ACHN (cell line): ENCODE results near the gene HIP1.
"Not testable (repeated sequence)": the region's sequence is repeated elsewhere in the genome, so short reads cannot be mapped to it uniquely, and the experiment has no call there.

Experiments
- DNase-seq: peaks from one replicate; pipeline ENCODE4 v3.0.0-alpha.2; 2015
- in situ Hi-C: cut with HindIII; loops from 2 replicates; pipeline ENCODE4 v1.10.0; 2017; ENCODE audit warnings: low sequenced_read_pairs, low pct_ligation_motif_present, low pct_unique_long_range_greater_than_20kb

The HIP1 gene

DNA sequence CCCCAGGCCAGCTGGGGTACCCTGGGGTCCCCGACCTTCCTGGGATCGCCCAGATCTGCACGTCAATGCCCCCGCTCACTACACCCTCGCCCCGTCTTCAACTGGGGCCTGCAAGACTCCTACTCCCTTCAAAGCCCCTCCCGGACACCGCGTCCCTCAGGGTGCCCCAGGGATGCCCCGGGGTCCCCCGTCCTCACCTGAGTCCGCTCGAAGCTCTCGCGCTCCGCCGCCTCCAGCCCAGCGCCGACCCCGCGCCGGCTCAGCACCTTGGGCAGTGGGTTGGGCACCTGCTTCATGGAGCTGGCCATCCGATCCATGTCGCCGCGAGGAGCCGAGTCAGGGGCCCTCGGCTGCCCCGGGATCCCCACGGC, at the start of gene HIP1:
HIP1 (minus strand) TSS at position 338 of the 371 bp plus-strand sequence; CDS start at position 317, 21 bp downstream.
- no peak for DNase-seq
- in situ Hi-C loops, result no loop called here

DNA sequence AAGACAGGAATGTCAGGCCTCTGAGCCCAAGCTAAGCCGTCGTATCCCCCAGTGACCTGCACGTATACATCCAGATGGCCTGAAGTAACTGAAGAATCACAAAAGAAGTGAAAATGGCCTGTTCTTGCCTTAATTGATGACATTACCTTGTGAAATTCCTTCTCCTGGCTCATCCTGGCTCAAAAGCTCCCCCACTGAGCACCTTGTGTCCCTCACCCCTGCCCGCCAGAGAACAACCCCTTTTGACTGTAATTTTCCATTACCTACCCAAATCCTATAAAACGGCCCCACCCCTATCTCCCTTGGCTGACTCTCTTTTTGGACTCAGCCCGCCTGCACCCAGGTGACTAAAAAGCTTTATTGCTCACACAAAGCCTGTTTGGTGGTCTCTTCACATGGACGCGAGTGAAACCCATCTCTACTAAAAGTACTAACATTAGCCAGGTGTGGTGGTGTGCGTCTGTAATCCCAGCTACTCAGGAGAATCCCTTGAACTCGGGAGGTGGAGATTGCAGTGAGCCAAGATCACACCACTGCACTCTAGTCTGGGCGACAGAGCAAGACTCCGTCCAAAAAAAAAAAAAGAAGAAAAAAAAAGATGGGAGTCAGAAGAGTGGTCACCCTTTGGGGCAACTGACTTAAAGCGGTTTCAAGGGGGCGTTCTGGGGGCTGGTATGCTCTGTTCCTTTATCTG, 49.6 kb upstream of the HIP1 start:
- in situ Hi-C loops, DNase-seq: not testable (repeated sequence)

DNA sequence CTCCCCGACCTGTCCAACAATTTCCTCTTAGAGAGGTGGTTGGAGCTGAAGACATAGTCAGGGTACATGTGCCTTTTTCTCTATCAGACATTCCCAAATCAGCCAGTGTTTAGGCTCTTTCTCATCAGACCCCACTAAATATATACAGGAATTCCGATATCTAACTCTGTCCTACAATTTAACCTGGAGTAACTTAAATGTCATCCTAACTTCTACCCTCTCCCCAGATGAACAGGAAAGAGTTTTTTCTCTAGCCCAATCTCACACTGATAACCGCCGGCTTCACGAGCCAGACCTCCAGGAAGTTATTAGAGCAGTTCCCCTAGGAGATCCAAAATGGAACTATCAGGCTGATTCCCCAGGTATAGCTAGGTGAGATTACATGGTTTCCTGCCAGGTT, 44.3 kb upstream of the HIP1 start:
- DNase-seq, result not testable (repeated sequence)

DNA sequence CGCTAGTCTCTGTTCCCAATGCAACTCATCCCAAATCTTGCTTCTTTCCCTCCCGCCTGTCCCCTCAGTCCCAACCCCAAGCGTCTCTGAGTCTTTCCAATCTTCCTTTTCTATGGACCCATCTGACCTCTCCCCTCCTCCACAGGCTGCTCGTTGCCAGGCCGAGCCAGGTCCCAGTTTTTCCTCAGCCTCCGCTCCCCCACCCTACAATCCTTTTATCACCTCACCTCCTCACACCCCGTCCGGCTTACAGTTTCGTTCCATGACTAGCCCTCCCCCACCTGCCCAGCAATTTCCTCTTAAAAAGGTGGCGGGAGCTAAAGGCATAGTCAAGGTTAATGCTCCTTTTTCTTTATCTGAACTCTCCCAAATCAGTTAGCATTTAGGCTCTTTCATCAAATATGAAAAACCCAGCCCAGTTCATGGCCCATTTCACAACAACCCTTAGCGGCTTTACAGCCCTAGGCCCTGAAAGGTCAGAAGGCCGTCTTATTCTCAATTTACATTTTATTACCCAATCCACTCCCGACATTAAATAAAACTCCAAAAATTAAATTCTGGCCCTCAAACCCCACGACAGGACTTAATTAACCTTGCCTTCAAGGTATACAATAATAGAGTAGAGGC, 42.0 kb upstream of the HIP1 start:
- DNase-seq, in situ Hi-C loops: not testable (repeated sequence)

More for the DNA sequence above, 44.3 kb upstream of the HIP1 start:
- in situ Hi-C loops, result not testable (repeated sequence)

DNA sequence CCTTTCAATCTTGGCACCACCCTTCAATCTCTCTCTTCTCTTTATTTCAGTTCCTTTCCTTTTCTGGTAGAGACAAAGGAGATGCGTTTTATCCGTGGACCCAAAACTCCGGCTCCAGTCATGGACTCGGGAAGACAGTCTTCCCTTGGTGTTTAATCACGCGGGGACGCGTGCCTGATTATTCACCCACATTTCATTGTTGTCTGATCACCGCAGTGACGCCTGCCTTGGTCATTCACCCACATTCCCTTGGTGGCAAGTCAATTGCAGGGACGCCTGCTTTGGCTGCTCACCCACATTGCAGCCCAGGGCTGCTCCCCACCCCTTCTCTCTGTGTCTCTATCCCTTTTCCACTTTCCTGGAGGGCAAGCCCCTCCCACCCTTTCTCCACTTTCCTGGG, 40.8 kb upstream of the HIP1 start:
- in situ Hi-C loops, DNase-seq: not testable (repeated sequence)

DNA sequence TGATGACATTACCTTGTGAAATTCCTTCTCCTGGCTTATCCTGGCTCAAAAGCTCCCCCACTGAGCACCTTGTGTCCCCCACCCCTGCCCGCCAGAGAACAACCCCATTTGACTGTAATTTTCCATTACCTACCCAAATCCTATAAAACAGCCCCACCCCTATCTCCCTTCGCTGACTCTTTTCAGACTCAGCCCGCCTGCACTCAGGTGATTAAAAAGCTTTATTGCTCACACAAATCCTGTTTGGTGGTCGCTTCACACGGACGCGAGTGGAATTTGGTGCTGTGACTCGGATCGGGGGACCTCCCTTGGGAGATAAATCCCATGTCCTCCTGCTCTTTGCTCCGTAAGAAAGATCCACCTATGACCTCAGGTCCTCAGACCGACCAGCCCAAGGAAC, 40.3 kb upstream of the HIP1 start:
- in situ Hi-C loops, DNase-seq: not testable (repeated sequence)

DNA sequence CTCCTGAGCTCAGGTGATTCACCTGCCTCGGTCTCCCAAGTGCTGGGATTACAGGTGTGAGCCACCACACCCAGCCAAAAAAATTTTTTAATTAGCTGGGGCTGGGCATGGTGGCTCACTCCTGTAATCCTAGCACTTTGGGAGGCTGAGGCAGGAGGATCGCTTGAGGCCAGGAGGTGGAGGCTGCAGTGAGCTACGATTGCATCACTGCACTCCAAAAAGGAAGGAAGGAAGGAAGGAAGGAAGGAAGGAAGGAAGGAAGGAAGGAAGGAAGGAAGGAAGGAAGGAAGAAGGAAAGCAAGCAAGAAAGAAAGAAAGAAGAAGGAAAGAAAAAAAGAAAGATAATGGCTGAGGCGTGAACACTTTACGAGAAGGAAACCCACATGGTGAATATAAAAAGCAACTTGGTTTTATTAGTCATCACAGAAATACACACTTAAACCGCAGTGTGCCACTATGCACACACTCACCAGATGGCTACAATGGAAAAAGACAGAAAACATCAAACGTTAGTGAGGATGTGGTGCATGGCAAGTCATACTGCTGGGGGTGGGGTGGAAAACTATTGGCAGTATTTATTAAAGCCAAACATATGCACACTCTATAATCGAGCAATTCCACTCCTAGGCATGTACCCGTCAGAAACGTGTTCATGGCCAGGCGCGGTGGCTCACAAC, 37.7 kb upstream of the HIP1 start:
- in situ Hi-C loops, result no loop called here
- no peak for DNase-seq

DNA sequence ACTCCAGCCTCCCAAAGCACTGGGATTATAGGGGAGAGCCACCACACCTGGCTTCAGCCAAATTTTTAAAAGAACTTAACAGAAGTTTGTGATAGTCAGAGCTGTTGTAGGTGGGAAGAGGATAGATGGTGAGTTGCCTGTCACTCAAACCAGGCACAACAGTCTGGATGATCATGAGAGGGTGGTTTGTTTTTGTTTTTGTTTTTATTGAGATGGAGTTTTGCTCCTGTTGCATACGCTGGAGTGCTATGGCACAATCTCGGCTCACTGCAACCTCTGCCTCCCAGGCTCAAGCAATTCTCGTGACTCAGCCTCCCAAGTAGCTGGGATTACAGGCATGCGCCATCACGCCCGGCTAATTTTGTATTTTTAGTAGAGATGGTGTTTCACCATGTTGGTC, 35.2 kb upstream of the HIP1 start:
- in situ Hi-C loops, result loop anchor here (25.0 kb wide), 1 partner anchor 112 kb away; no protein-coding TSS in a partner anchor
- not testable (repeated sequence) for DNase-seq

DNA sequence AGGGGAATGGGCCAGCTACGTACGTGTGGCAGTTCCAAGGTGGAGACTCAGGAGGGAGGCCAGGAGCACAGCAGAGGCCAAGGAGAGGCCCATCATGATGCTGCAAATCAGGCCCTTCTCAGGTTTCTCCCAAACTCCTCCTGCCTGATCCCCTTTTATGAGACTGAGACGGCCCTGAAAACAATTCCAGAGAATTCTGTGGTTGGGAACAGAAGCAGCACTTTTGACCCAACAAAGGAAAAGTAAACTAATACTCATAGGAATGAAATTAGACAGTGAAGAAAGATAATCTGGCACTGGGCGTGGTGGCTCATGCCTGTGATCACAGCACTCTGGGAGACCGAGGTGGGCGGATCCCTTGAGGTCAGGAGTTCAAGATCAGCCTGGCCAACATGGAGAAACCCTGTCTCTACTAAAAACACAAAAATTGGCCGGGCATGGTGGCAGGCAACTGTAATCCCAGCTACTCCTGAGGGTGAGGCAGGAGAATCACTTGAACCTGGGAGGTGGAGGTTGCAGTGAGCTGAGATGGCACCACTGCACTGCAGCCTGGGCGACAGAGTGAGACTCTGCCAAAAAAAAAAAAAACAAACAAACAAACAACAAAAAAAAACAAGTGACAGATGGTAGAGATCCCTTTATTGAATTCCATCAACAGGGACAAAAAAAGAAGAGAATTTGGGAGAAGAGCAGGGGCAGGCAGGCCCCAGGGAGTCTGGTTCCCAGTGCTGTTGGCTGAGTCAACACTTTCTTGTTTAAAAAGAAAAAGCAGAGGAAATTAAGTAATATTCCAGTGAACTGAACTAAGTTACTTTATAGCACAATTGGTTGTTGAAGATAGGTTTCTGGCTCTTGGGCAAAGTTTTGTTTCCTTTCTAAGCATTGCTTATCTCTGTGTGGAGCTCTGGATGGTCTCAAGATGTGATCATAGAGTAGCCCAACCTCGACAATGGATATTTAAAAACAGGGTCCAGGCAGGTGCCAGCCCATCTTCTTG, 33.6 kb upstream of the HIP1 start, which contains the start of gene CCL26:
CCL26 (minus strand) TSS at position 131 of the 997 bp plus-strand sequence; CDS start at position 96, 35 bp downstream.
- in situ Hi-C loops, result loop anchor here (25.0 kb wide), 1 partner anchor 110 kb away; no protein-coding TSS in a partner anchor
- DNase-seq, result no peak

DNA sequence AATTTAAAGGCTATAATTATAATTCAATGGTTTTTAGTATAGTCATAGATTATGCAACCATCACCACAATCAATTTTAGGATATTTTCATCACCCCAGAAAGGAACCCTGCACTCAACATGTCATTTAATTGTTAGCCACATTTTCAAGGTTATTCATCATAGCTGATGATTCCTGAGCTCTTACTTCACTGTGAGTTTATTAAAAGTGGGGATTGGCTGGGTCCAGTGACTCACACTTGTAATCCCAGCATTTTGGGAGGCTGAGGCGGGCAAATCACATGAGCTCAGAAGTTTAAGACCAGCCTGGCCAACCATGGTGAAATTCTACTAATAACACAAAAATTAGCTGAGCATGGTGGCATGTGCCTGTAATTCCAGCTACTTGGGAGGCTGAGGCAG, 32.5 kb upstream of the HIP1 start:
- DNase-seq, result no peak
- in situ Hi-C loops, result loop anchor here (25.0 kb wide), 1 partner anchor 109 kb away; no protein-coding TSS in a partner anchor

DNA sequence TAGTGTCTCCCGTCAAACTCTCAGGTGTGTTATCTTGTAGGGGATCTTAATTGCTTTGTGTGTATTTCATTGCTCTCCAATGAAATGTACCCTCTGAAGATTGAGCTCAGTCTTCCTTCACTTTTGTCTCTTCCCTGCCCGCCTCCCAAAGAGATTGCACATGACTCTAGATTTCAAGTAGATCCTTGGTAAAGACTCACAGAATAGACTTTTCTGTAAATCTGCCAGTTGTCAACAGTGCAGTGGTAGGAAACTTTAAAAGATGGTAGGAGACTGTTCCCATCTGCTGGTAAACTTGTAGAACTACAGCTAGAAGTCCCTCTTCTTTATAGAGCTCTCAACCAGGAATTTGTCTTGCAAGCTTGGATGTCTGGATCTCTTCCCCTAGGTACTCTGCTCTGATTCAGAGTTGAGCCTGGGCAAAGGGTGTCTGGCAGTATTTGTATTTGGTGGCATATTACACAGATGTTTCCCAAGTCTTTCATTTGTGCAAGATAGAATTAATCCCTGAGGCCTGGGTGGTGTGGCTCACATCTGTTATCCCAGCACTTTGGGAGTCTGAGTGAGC, 23.7 kb upstream of the HIP1 start:
- peak; percentile 79 for DNase-seq
- in situ Hi-C loops, result loop anchor here (25.0 kb wide), 1 partner anchor 100 kb away; no protein-coding TSS in a partner anchor

DNA sequence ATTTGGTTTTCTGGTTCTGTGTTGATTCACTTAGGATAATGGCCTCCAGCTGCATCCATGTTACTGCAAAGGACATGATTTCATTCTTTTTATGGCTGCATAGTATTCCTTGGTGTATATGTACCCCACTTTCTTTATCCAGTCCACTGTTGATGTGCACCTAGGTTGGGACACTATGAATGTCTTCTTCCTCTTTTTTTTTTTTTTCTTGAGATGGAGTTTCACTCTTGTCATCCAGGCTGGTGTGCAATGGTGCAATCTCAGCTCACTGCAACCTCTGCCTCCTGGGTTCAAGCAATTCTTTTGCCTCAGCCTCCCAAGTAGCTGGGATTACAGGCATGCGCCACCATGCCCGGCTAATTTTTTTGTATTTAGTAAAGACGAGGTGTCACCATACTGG, 23.1 kb upstream of the HIP1 start:
- in situ Hi-C loops, result loop anchor here (25.0 kb wide), 1 partner anchor 100 kb away; no protein-coding TSS in a partner anchor
- DNase-seq, result not testable (repeated sequence)

DNA sequence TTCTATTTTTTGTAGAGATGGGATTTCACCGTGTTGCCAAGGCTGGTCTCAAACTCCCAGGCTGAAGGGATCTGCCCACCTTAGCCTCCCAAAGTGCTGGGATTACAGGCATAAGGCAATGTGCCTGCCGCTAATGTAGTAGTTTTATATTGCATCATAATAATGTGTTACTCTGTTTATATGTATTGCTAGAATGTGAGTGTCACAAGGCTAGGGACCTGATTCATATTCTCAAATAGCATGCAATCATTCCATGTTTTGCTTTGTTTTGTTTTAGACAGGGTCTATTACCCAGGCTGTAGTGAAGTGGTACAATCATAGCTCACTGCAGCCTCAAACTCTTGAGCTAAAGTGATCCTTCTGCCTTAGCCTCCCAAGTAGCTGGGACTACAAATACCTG, 19.8 kb upstream of the HIP1 start:
- in situ Hi-C loops, result loop anchor here (25.0 kb wide), 1 partner anchor 96 kb away; no protein-coding TSS in a partner anchor
- DNase-seq, result no peak

DNA sequence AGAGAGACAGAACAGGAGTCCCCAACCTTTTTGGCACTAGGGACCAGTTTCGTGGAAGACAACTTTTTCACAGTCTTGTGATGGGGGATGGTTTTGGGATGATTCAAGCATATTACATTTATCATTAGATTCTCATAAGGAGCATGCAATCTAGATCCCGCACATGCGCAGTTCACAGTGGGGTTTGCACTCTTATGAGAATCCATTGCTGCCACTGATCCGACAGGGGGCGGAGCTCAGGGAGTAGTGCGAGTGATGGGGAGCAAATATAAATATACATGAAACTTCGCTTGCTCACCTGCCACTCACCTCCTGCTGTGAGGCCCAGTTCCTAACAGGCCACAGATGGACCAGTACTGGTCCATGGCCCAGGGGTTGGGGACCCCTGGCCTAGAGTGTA, 19.1 kb upstream of the HIP1 start:
- in situ Hi-C loops, result loop anchor here (25.0 kb wide), 1 partner anchor 96 kb away; no protein-coding TSS in a partner anchor
- DNase-seq, result no peak

DNA sequence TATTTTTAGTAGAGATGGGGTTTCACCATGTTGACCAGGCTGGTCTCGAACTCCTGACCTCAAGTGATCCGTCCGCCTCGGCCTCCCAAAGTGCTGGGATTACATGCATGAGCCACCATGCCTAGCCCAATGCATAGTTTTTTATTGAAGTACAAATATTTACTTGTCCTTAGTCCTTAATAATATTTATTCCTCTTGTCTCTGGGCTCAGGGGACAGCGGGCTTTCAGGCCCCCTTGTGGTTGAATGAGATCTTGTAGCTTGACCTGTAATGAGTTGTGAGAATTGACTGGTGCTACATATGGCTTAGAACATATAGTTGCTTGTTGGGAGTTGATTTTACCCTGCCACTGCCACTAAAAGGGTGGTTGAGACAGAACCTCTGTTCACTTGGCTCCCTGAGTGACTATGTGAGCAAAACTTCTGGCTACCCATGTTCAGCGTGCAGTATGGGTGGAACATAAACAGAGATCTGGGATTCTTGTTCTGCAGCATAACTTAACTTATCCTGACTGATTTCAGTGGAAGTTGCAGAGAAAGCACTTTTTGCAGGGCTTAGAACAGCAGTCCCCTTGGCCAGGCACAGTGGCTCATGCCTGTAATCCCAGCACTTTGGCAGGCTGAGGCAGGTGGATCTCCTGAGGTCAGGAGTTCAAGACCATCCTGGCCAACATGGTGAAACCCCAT, 18.4 kb upstream of the HIP1 start:
- in situ Hi-C loops, result loop anchor here (25.0 kb wide), 1 partner anchor 95 kb away; no protein-coding TSS in a partner anchor

DNA sequence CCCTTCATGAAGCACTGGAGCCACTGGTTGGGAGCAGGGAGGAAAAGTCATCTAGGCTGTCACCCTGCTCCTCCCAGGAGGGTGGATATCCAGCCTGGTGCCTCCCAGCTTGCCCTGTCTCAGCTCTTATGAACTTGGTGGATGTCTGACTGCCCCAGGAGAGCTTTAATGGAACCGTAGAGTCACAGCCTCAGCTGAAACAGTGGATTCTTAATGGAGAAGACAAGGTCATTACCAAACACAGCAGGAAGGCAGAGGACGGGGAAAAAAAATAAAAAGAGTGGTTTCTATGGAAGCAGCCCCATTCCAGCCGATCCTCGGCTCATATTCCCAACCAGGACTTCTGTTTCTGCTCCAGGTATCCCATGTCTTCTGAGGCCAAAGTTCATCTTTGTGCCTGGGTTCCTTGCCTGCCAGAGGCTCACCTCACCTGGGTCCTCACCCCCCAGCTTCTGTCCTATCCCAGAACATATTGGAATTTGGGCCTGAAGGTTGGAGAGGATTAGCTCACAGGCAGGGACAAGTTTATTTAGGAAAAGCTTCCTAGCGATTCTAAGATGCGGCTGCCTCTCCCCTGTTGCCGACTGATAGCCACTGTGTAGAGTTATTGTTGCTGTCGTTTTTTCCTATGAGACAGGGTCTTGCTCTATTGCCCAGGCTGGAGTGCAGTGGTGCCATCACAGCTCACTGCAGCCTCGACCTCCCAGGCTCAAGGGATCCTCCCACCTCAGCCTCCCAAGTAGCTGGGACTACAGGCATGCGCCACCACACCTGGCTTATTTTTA, 17.7 kb upstream of the HIP1 start:
- DNase-seq, result no peak
- in situ Hi-C loops, result loop anchor here (25.0 kb wide), 1 partner anchor 94 kb away; no protein-coding TSS in a partner anchor

More for the DNA sequence above, 18.4 kb upstream of the HIP1 start:
- DNase-seq, result peak; percentile 28
